Keratinocyte (primary cell): ENCODE measurements around the gene LAMB4. TPM values are rescaled to one million over a fixed set of nuclear protein-coding genes. Genes with fewer than 3 reads are reported as not detected.

Experiments
- DNase-seq: peaks from one replicate; pipeline ENCODE4 v3.0.0-alpha.2; 2011; ENCODE audit warnings: low read depth, missing footprints, low spot score
- FAIRE-seq: peaks from 2 replicates; lab custom pipeline; 2011; peaks lifted over from hg19 to GRCh38; lab: Jason Lieb, UNC
- H2AFZ ChIP-seq: 2 replicates; pipeline ENCODE4 v1.6.0; 2012; ENCODE audit warnings: low read length, control low read depth, inconsistent platforms; ENCODE audit not compliant: control insufficient read depth
- H3K27ac ChIP-seq: 2 replicates; pipeline ENCODE4 v1.5.1; 2011; ENCODE audit warnings: low read length; ENCODE audit not compliant: control insufficient read depth, insufficient read depth
- H3K27me3 ChIP-seq: 3 replicates; pipeline ENCODE4 v1.6.0; 2011; ENCODE audit warnings: low read length; ENCODE audit not compliant: control insufficient read depth, insufficient read depth; ENCODE audit errors: extremely low read depth
- H3K36me3 ChIP-seq, 2 experiments: 2 replicates in 1 of 2; 3 replicates in 1 of 2; pipeline ENCODE4 v1.5.1; 2011; ENCODE audit warnings: low read length in 2 of 2, mild to moderate bottlenecking in 1 of 2; ENCODE audit not compliant: control insufficient read depth in 2 of 2, insufficient read depth in 2 of 2; ENCODE audit errors: extremely low read depth in 1 of 2
- H3K4me1 ChIP-seq: 3 replicates; pipeline ENCODE4 v1.5.1; 2011; ENCODE audit warnings: low read length; ENCODE audit not compliant: control insufficient read depth, insufficient read depth; ENCODE audit errors: extremely low read depth
- H3K4me2 ChIP-seq: 3 replicates; pipeline ENCODE4 v1.6.0; 2011; ENCODE audit warnings: low read depth, low read length; ENCODE audit not compliant: control insufficient read depth, insufficient read depth; ENCODE audit errors: extremely low read depth
- H3K4me3 ChIP-seq, 3 experiments: fragments of 200-600 bp in 1 of 3; sonication (generic) in 1 of 3; 2 replicates in 2 of 3; 3 replicates in 1 of 3; pipeline ENCODE4 v1.5.1; 2011 to 2016; ENCODE audit warnings: low read length in 3 of 3, mild to moderate bottlenecking in 3 of 3, control low read depth in 2 of 3, inconsistent platforms in 1 of 3, low read depth in 1 of 3, mixed read lengths in 1 of 3, mixed run types in 1 of 3, moderate library complexity in 1 of 3; ENCODE audit not compliant: control insufficient read depth in 2 of 3, insufficient read depth in 2 of 3; ENCODE audit errors: extremely low read depth in 1 of 3
- H3K79me2 ChIP-seq: 2 replicates; pipeline ENCODE4 v1.6.0; 2012; ENCODE audit warnings: low read length; ENCODE audit not compliant: control insufficient read depth, insufficient read depth
- H3K9ac ChIP-seq: 3 replicates; pipeline ENCODE4 v1.6.0; 2011; ENCODE audit warnings: low read length; ENCODE audit not compliant: control insufficient read depth, insufficient read depth; ENCODE audit errors: extremely low read depth
- H3K9me1 ChIP-seq: 3 replicates; pipeline ENCODE4 v1.6.0; 2011; ENCODE audit warnings: low read length; ENCODE audit not compliant: control insufficient read depth, insufficient read depth; ENCODE audit errors: extremely low read depth
- H3K9me3 ChIP-seq: 2 replicates; pipeline ENCODE4 v1.5.1; 2012; ENCODE audit warnings: low read depth, low read length; ENCODE audit not compliant: control insufficient read depth
- H4K20me1 ChIP-seq: 3 replicates; pipeline ENCODE4 v1.6.0; 2011; ENCODE audit warnings: low read length; ENCODE audit not compliant: control insufficient read depth, insufficient read depth; ENCODE audit errors: extremely low read depth
- CTCF ChIP-seq, 3 experiments: IDR thresholded peaks in 1 of 3; conservative IDR thresholded peaks in 1 of 3; optimal IDR thresholded peaks in 1 of 3; 2 replicates in 2 of 3; 3 replicates in 1 of 3; pipeline versions ENCODE3 to v1.5.1; 2011; ENCODE audit warnings: low read length in 3 of 3, mild to moderate bottlenecking in 3 of 3, moderate library complexity in 2 of 3, control low read depth in 1 of 3, inconsistent platforms in 1 of 3; ENCODE audit not compliant: insufficient read depth in 2 of 3; ENCODE audit errors: extremely low read depth in 1 of 3
- EZH2 ChIP-seq: IDR thresholded peaks from one replicate; pipeline ENCODE4 v1.6.1; 2012; ENCODE audit warnings: inconsistent platforms, mild to moderate bottlenecking, low read length, moderate library complexity
- dilution Hi-C: fragments of 300-500 bp; cut with MboI; formaldehyde crosslinking; loops from one replicate; pipeline ENCODE4 v1.7.0; 2020; ENCODE audit warnings: low sequenced_read_pairs; ENCODE audit not compliant: extremely low pct_ligation_motif_present
- polyA plus RNA-seq, 5 experiments: library from polyadenylated mRNA; depleted of rRNA in 3 of 5; stranded (reverse) in 3 of 5; stranded (forward) in 1 of 5; unstranded in 1 of 5; fragments of >200 nt; gene quantifications; 1 replicate in 1 of 5; 2 replicates in 3 of 5; 3 replicates in 1 of 5; pipeline versions ENCODE4 v1.2.1 to v1.2.3, GENCODE V29; 2011 to 2012; ENCODE audit warnings: missing spikeins in 2 of 5, low read depth in 1 of 5, low replicate concordance in 1 of 5

Gene LAMB4
- polyA plus RNA-seq, 1 donor (not counting 4 experiments of a cell fraction or from before 2014, with no cell fraction given) = 3.7 TPM

DNA sequence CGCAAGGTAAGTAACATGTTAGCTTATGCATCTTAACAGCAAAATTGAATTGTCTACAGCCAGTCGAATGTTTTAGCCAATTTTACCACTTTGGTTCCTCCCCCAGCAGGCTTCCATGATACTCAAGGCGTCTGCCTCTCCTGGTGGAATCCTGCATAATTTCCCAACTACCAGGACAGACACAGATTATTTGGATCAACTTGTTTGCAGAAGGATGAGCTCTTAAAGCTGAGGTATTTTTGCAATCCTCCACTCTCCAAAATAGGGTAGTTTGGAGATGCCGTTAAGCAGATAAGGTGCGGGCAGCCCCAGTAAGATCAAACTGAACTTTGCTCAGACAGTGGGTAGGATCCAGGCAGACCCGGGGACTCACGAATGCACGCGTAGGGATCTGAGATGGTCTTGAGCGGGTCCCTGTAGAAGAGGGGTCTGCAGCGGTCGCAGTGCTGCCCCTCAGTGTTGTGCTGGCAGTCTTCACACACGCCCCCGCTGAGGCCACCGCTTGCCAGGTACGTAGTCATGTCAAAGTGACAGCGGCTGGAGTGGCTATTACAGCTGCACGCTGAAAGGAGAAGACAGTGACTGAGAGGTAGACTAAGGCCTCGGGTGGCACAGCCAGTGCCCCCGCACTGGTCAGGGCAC, 27.4 kb downstream of the LAMB4 start:
- no peak overlapping the region for H3K9ac ChIP-seq
- H3K27ac ChIP-seq = no peak overlapping the region
- dilution Hi-C loops = no loop called here
- no peak overlapping the region for H3K4me3 ChIP-seq
- H4K20me1 ChIP-seq = no peaks in the 10 kb centered on the region
- TF ChIP-seq CTCF (optimal IDR thresholded peaks at IDR 0.05 in 1 of 3, IDR thresholded peaks at IDR 0.05 in 1 of 3, conservative IDR thresholded peaks at IDR 0.05 in 1 of 3; ENCODE audit: extremely low read depth in 1 of 3, insufficient read depth in 2 of 3, low read length in 3 of 3) (no peak), EZH2 (no peak)
- H3K27me3 ChIP-seq = no peaks in the 10 kb centered on the region
- H2AFZ ChIP-seq = no peak overlapping the region
- H3K4me2 ChIP-seq = no peak overlapping the region
- no peaks in the 10 kb centered on the region for H3K4me1 ChIP-seq
- DNase-seq (no peak), FAIRE-seq (no peak)
- no peaks in the 10 kb centered on the region for H3K9me1 ChIP-seq
- no peaks in the 10 kb centered on the region for H3K9me3 ChIP-seq
- no peaks in the 10 kb centered on the region for H3K79me2 ChIP-seq
- H3K36me3 ChIP-seq = no peaks in the 10 kb centered on the region

GRCh38 chr7:108101759-108102158, 28.4 kb downstream of the LAMB4 start:
- no peaks in the 10 kb centered on the region for H3K79me2 ChIP-seq
- H2AFZ ChIP-seq = no peak overlapping the region
- dilution Hi-C loops = no loop called here
- no peak overlapping the region for H3K4me2 ChIP-seq
- H3K9me3 ChIP-seq = no peaks in the 10 kb centered on the region
- FAIRE-seq = no peak
- no peak overlapping the region for H3K9ac ChIP-seq
- H3K27ac ChIP-seq = no peak overlapping the region
- H3K27me3 ChIP-seq = no peaks in the 10 kb centered on the region
- H3K4me3 ChIP-seq = no peak overlapping the region
- no peaks in the 10 kb centered on the region for H3K36me3 ChIP-seq
- H4K20me1 ChIP-seq = no peaks in the 10 kb centered on the region
- TF ChIP-seq CTCF (optimal IDR thresholded peaks at IDR 0.05 in 1 of 3, IDR thresholded peaks at IDR 0.05 in 1 of 3, conservative IDR thresholded peaks at IDR 0.05 in 1 of 3; ENCODE audit: extremely low read depth in 1 of 3, insufficient read depth in 2 of 3, low read length in 3 of 3) = no peak
- no peak for TF ChIP-seq EZH2
- no peak for DNase-seq
- no peaks in the 10 kb centered on the region for H3K9me1 ChIP-seq
- no peaks in the 10 kb centered on the region for H3K4me1 ChIP-seq
